Vagina (tissue), 2 donors: Measurements from ENCODE around the gene MEGF6. TPM values are rescaled to one million over a fixed set of nuclear protein-coding genes. Genes with fewer than 3 reads are reported as not detected.

ENCODE experiments used
- DNase-seq, 2 donors: peaks; one replicate each; pipeline ENCODE4 v3.0.0-alpha.2; 2017; ENCODE audit errors: extremely low spot score in 2 of 2
- H3K27ac ChIP-seq: fragments of 200-600 bp; sonication (generic); one replicate; pipeline ENCODE4 v1.5.1; 2019
- H3K27me3 ChIP-seq: fragments of 200-600 bp; sonication (generic); one replicate; pipeline ENCODE4 v1.5.1; 2019
- H3K36me3 ChIP-seq, 2 donors: fragments of 200-600 bp; sonication (generic); one replicate each; pipeline ENCODE4 v1.5.1; 2017 to 2019
- H3K4me1 ChIP-seq: fragments of 200-600 bp; sonication (generic); one replicate; pipeline ENCODE4 v1.5.1; 2019
- H3K4me3 ChIP-seq, 2 donors: fragments of 200-600 bp; sonication (generic); 1 replicate in 1 of 2; 2 replicates in 1 of 2; pipeline ENCODE4 v1.5.1; 2016 to 2019
- H3K9me3 ChIP-seq: fragments of 200-600 bp; sonication (generic); one replicate; pipeline ENCODE4 v1.5.1; 2019
- POLR2A ChIP-seq, 2 donors: fragments of 450-650 bp; IDR thresholded peaks; one replicate each; pipeline ENCODE4 v1.6.1; 2017; ENCODE audit warnings: antibody characterized with exemption in 2 of 2, mild to moderate bottlenecking in 2 of 2, moderate library complexity in 2 of 2
- POLR2AphosphoS5 ChIP-seq, 2 donors: sonication (generic); formaldehyde crosslinking; IDR thresholded peaks; one replicate each; pipeline ENCODE4 v1.9.0; 2017; ENCODE audit warnings: antibody characterized with exemption in 2 of 2, mild to moderate bottlenecking in 2 of 2, low read depth in 1 of 2; ENCODE audit not compliant: insufficient read depth in 1 of 2
- intact Hi-C: fragments of 100-400 bp; cut with DNase I; formaldehyde crosslinking; loops from one replicate; pipeline ENCODE4 v1.15.1; 2023
- total RNA-seq: library from RNA; depleted of rRNA; stranded (reverse); fragments of >200 nt; gene quantifications from one replicate; pipeline ENCODE4 v1.2.3, GENCODE V29; 2016
- TF ChIP-seq, protein P1 (sequence below), 3 experiments: fragments of 450-650 bp in 2 of 3; fragments of 200-600 bp in 1 of 3; sonication (generic) in 1 of 3; IDR thresholded peaks; one replicate each; pipeline ENCODE4 v1.5.1; 2017 to 2019; ENCODE audit warnings: antibody characterized with exemption in 3 of 3, mild to moderate bottlenecking in 2 of 3, moderate library complexity in 2 of 3

The MEGF6 gene
- total RNA-seq, 1 donor from 2014 or later, result 37.6 TPM

DNA sequence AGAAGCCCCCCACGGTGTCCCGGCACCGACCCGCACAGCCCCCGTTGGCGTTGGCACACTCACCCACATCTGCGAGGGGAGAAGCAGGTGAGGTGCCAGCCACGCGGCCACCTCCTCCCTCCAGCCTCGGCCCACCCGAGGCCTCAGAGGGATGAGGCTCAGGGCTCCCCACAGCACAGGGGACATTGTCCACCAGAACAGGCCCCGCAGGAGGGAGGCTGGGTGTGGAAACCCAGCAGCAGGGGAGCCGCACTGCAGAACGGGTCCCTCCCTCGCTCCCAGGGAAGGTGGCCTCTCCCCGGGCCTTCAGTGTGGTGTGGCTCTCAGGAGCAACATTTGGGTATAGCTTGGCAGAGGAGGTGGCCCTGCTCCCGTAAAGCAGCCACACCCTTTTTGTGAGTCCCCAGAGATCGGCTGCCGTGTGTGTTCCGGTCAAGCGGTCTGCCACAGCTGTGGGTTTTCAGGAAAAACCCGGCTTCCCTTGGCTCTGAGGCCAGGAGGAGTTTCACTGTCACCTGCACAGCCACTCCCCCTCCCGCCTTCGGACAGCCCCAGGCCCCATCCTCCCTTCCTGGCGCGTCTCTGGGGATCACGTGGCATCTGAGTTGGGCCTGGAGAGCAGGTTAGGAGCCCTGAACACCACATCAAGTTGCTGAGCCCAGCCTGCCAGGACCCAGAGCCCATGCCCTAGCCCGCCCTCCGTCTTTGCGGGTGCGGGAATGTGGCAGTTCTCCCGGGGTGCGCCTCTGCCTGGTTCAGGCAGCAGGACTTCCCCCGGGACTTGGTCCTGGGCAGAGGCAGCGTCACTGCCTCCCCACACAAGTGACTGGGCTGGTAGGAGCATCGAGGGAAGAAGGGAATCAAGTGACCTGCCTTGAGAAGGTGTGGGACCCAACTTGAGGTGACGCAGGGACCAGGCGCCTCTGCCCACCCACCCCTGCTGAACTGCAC lies 64.0 kb downstream of the MEGF6 start:
- H3K27me3 ChIP-seq, result no peaks in the 10 kb centered on the region
- peaks cover 42% of the 10 kb centered on the region for H3K4me1 ChIP-seq
- no peak for DNase-seq
- intact Hi-C loops, result no loop called here
- H3K27ac ChIP-seq, result no peak overlapping the region
- no peaks in the 10 kb centered on the region for H3K9me3 ChIP-seq
- H3K36me3 ChIP-seq, result no peaks in the 10 kb centered on the region
- H3K4me3 ChIP-seq, result no peak overlapping the region
- TF ChIP-seq POLR2A (IDR thresholded peaks at IDR 0.05) (no peak), POLR2AphosphoS5 (IDR thresholded peaks at IDR 0.05; ENCODE audit: insufficient read depth in 1 of 2, low read depth in 1 of 2) (no peak)
- TF ChIP-seq, protein P1, sequence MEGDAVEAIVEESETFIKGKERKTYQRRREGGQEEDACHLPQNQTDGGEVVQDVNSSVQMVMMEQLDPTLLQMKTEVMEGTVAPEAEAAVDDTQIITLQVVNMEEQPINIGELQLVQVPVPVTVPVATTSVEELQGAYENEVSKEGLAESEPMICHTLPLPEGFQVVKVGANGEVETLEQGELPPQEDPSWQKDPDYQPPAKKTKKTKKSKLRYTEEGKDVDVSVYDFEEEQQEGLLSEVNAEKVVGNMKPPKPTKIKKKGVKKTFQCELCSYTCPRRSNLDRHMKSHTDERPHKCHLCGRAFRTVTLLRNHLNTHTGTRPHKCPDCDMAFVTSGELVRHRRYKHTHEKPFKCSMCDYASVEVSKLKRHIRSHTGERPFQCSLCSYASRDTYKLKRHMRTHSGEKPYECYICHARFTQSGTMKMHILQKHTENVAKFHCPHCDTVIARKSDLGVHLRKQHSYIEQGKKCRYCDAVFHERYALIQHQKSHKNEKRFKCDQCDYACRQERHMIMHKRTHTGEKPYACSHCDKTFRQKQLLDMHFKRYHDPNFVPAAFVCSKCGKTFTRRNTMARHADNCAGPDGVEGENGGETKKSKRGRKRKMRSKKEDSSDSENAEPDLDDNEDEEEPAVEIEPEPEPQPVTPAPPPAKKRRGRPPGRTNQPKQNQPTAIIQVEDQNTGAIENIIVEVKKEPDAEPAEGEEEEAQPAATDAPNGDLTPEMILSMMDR (IDR thresholded peaks at IDR 0.05), result no peak

DNA sequence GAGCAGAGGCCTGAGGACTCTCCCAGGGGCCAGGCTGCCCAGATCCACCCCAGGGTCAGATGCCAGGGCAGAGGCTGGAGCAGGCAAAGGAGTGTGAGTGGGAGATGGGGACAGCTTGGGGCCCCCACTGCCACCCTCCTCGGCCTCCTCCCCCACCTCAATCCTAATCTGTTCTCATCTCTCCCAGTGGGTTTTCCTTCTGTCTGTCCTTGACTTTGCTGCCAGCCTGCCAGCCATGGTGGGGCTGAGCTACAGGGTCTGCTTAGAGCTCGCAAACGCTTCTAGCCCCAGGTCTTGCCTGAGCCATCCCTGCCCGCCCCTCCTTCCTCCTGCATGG lies 65.3 kb downstream of the MEGF6 start:
- H3K4me3 ChIP-seq, result no peak overlapping the region
- intact Hi-C loops, result no loop called here
- H3K9me3 ChIP-seq, result no peaks in the 10 kb centered on the region
- no peaks in the 10 kb centered on the region for H3K27me3 ChIP-seq
- H3K36me3 ChIP-seq, result no peaks in the 10 kb centered on the region
- peaks cover 53% of the 10 kb centered on the region for H3K4me1 ChIP-seq
- TF ChIP-seq POLR2A (IDR thresholded peaks at IDR 0.05), result no peak
- TF ChIP-seq, protein P1 (IDR thresholded peaks at IDR 0.05), result no peak
- no peak for TF ChIP-seq POLR2AphosphoS5 (IDR thresholded peaks at IDR 0.05; ENCODE audit: insufficient read depth in 1 of 2, low read depth in 1 of 2)
- H3K27ac ChIP-seq, result no peak overlapping the region
- DNase-seq, result no peak

DNA sequence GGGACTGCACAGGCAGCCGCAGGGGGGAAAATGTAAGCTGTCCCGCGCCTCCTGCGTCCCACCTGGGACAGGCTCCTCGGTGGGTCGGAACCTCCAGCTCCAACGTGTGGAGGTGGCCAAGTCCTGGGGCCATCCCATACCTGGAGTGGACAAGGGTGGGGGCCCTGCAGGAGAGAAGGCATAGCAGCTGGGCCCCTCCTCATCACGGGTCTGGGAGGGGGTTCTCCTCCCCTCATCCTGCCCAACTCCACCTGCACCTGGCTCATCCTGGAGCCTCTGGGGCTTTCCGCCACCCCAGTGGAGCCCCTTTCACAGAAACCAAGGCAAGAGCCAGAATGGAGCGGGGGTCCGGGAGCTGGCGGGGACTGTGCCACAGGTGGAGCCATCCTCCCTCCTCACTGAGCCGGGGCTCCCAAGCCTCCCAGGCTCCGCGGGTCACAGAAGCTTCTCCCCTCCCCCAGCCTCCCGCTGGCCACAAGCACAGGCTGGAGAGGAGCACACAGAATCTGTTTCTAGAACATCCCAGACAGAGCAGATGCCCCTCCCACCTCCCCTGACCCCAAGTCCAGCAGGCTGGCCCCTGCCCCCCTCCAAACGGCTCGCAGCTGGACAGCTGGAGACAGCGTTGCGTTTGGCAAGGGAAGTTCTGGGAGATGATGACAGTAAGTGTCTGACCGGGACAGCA lies 65.8 kb downstream of the MEGF6 start:
- TF ChIP-seq POLR2AphosphoS5 (IDR thresholded peaks at IDR 0.05; ENCODE audit: insufficient read depth in 1 of 2, low read depth in 1 of 2) (no peak), POLR2A (IDR thresholded peaks at IDR 0.05) (no peak)
- TF ChIP-seq, protein P1 (IDR thresholded peaks at IDR 0.05), result no peak
- Histone ChIP-seq H3K36me3 (no peaks in the 10 kb centered on the region), H3K4me3 (no peak overlapping the region), H3K4me1 (peaks cover 53% of the 10 kb centered on the region), H3K9me3 (no peaks in the 10 kb centered on the region), H3K27me3 (no peaks in the 10 kb centered on the region), H3K27ac (no peak overlapping the region)
- intact Hi-C loops, result no loop called here
- no peak for DNase-seq

DNA sequence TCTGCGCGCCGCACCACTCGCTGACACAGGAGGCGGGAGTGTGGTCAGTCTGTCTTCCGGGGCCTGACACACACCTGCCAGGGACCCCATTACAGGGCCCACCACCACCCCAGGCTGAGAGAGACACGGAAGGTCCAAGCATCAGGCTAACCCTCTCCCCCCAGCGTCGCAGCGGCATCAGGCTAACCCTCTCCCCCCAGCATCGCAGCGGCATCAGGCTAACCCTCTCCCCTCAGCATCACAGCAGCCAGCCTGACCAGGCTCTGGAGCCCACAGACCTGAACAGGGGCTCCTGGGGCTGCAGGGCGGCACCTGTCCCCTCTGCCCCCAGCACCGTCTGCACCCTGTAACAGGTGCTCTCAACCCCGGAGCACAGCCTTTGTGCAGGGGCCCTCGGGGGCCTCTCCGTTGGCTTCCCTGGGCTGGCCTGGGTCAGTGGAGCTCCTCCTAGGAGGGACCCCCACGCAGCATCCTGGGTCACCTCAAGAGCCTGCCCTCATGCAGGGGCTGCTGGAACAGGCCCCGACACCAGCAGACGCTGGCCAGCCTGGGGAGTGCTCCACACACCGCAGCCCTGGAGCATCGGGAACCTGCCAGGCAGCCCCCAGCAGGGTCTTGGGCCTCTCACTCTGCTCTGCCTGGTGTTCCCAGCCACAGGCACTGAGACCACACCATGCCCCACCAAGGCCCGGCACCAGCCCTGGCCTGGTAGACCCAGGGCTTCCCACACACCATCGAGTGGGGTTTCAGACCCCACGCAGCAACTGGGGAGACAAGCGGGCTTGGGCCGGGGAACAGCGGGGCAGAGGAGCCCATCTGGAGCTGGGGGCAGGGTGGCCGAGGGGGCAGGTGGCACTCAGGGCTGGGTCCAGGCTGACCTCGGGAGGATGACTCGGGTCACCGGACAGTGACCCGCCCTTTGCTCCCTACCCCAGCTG lies 67.0 kb downstream of the MEGF6 start:
- Histone ChIP-seq H3K4me1 (peaks cover 63% of the 10 kb centered on the region), H3K4me3 (no peak overlapping the region), H3K27me3 (no peaks in the 10 kb centered on the region), H3K9me3 (no peaks in the 10 kb centered on the region), H3K27ac (peak overlapping the region; percentile 69), H3K36me3 (no peaks in the 10 kb centered on the region)
- TF ChIP-seq, protein P1 (IDR thresholded peaks at IDR 0.05), result no peak
- TF ChIP-seq POLR2AphosphoS5 (IDR thresholded peaks at IDR 0.05; ENCODE audit: insufficient read depth in 1 of 2, low read depth in 1 of 2) (no peak), POLR2A (IDR thresholded peaks at IDR 0.05) (no peak)
- intact Hi-C loops, result no loop called here
- no peak for DNase-seq
